Measurements from ENCODE around the gene CXorf66. TPM values are rescaled to one million over a fixed set of nuclear protein-coding genes. Genes with fewer than 3 reads are reported as not detected.
"Not testable (repeated sequence)": the region's sequence is repeated elsewhere in the genome, so short reads cannot be mapped to it uniquely, and the experiment has no call there.

Gene CXorf66
- total RNA-seq, 5 donors from 2014 or later (not counting 1 experiment from before 2014, with no cell fraction given): not detected

DNA sequence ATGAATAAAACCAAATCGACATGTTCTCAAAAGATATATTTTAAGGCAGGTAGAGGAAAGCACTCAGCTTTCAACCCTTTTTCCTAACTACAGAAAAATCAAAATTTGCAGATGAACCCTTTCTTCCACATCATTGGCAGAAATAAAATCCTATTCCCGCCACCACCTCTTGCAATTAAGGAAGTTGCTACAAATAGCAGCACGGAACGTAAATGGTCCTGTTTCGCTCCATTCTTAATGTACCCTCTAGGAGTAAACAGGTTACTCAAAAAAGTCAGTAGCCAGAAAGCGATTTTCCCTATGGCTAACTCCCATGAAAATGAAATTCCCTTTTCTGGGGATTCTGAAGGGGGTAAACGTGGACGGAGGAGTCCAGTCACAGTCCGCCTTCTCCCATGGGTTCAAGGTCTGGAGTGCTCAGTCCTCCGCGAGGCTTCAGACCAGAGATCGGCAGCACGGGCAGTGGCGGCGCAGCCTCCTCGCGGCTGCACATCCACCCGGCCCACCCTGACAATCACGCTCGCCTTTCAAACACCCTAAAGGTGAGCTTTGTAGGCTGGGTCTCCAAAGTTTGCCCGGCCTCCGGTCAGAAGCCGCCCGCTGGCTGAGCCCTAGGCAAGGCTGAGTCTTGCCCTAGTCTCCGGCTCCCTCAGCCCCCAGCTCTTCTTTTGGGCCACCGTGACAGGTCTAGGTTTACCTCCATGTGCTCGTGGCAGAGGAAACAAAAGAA lies 34.2 kb downstream of the CXorf66 start:
- Mint-ChIP-seq H3K4me3 (peak overlapping the region; percentile 79 to 85 (median 81)), H3K4me1 (peaks cover 29% of the 10 kb centered on the region in 3 donors), H3K36me3 (no peaks in the 10 kb centered on the region), H3K9me3 (no peaks in the 10 kb centered on the region), H3K27ac (peak overlapping the region; percentile 44 to 63), H3K27me3 (no peaks in the 10 kb centered on the region)
- peak in 13 of 35 experiments; percentile 0 to 24 (median 2) for DNase-seq
- peaks cover 3 to 7% of the 10 kb centered on the region in 2 experiments for H3K4me1 ChIP-seq (ENCODE audit: control insufficient read depth in 1 of 2, extremely low read depth in 1 of 2, insufficient read depth in 2 of 2, low read length in 2 of 2)
- peak in 1 of 4 experiments; percentile 5 for ATAC-seq (replicated peaks in 1 of 4)
- ChIA-PET CTCF (interaction anchor here (0.7 kb wide), 2 partner anchors 67 to 134 kb away, joined by 4 to 6 read pairs; no protein-coding TSS in a partner anchor), POLR2A (no interaction called here)
- 0% methylated on average over 5 of the region's 27 CpGs for WGBS (ENCODE audit: insufficient coverage)
- no peak overlapping the region for H3K27ac ChIP-seq (ENCODE audit: low read length)
- no peaks in the 10 kb centered on the region for H3K36me3 ChIP-seq (ENCODE audit: control insufficient read depth in 2 of 2, extremely low read depth in 1 of 2, insufficient read depth in 1 of 2, low read length in 1 of 2)
- H3K9me3 ChIP-seq: no peaks in the 10 kb centered on the region
- H3K27me3 ChIP-seq (replicated peaks in 1 of 2; ENCODE audit: control insufficient read depth in 2 of 2, extremely low read depth in 1 of 2, insufficient read depth in 2 of 2, low read length in 1 of 2): no peaks in the 10 kb centered on the region
- H3K4me3 ChIP-seq (ENCODE audit: control insufficient read depth in 1 of 2, extremely low read depth in 1 of 2, low read length in 1 of 2): peak overlapping the region; percentile 64 to 65

GRCh38 chrX:139930401-139930800 lies 34.9 kb downstream of the CXorf66 start:
- no peak overlapping the region for H3K27ac ChIP-seq (ENCODE audit: low read length)
- Mint-ChIP-seq H3K27me3 (no peaks in the 10 kb centered on the region), H3K27ac (peak overlapping the region in 1 of 2 donors; percentile 15), H3K36me3 (no peaks in the 10 kb centered on the region), H3K4me3 (peak overlapping the region; percentile 79 to 85 (median 81)), H3K9me3 (no peaks in the 10 kb centered on the region), H3K4me1 (peaks cover 29 to 36% (median 35%) of the 10 kb centered on the region in 3 donors)
- H3K27me3 ChIP-seq (replicated peaks in 1 of 2; ENCODE audit: control insufficient read depth in 2 of 2, extremely low read depth in 1 of 2, insufficient read depth in 2 of 2, low read length in 1 of 2): no peaks in the 10 kb centered on the region
- ChIA-PET CTCF (interaction anchor here (0.7 to 1.1 kb wide), 3 partner anchors 10 to 133 kb away, joined by 3 to 6 read pairs (median 4); no protein-coding TSS in a partner anchor), POLR2A (no interaction called here)
- H3K4me1 ChIP-seq (ENCODE audit: control insufficient read depth in 1 of 2, extremely low read depth in 1 of 2, insufficient read depth in 2 of 2, low read length in 2 of 2): peaks cover 3 to 7% of the 10 kb centered on the region in 2 experiments
- no peak for ATAC-seq (replicated peaks in 1 of 4)
- H3K36me3 ChIP-seq (ENCODE audit: control insufficient read depth in 2 of 2, extremely low read depth in 1 of 2, insufficient read depth in 1 of 2, low read length in 1 of 2): no peaks in the 10 kb centered on the region
- no peaks in the 10 kb centered on the region for H3K9me3 ChIP-seq
- DNase-seq: no peak
- WGBS (ENCODE audit: insufficient coverage): 20% methylated on average over 1 of the region's 4 CpGs
- H3K4me3 ChIP-seq (ENCODE audit: control insufficient read depth in 1 of 2, extremely low read depth in 1 of 2, low read length in 1 of 2): no peak overlapping the region

- Histone ChIP-seq H3K27me3 (replicated peaks in 1 of 2; ENCODE audit: control insufficient read depth in 2 of 2, extremely low read depth in 1 of 2, insufficient read depth in 2 of 2, low read length in 1 of 2) (no peaks in the 10 kb centered on the region), H3K36me3 (ENCODE audit: control insufficient read depth in 2 of 2, extremely low read depth in 1 of 2, insufficient read depth in 1 of 2, low read length in 1 of 2) (no peaks in the 10 kb centered on the region), H3K4me3 (ENCODE audit: control insufficient read depth in 1 of 2, extremely low read depth in 1 of 2, low read length in 1 of 2) (no peak overlapping the region), H3K4me1 (ENCODE audit: control insufficient read depth in 1 of 2, extremely low read depth in 1 of 2, insufficient read depth in 2 of 2, low read length in 2 of 2) (peaks cover 3 to 7% of the 10 kb centered on the region in 2 experiments), H3K27ac (ENCODE audit: low read length) (no peak overlapping the region), H3K9me3 (no peaks in the 10 kb centered on the region)
- WGBS (ENCODE audit: insufficient coverage): 67% methylated on average over 1 of the region's 5 CpGs
- DNase-seq: no peak
- H3K36me3 Mint-ChIP-seq: no peaks in the 10 kb centered on the region
- no peak overlapping the region for H3K27ac Mint-ChIP-seq
- POLR2A ChIA-PET: no interaction called here
- H3K9me3 Mint-ChIP-seq: no peaks in the 10 kb centered on the region
- H3K4me3 Mint-ChIP-seq: peak overlapping the region; percentile 17 to 85 (median 79)
- H3K27me3 Mint-ChIP-seq: no peaks in the 10 kb centered on the region
- ATAC-seq (replicated peaks in 1 of 4): no peak
- peaks cover 29 to 38% (median 35%) of the 10 kb centered on the region in 3 donors for H3K4me1 Mint-ChIP-seq
- CTCF ChIA-PET: interaction anchor here in 1 of 2 donors (1.1 kb wide), 1 partner anchor 9 kb away, joined by 3 read pairs; no protein-coding TSS in a partner anchor
Observed at GRCh38 chrX:139929876-139930275, 35.4 kb downstream of the CXorf66 start.

GRCh38 chrX:139924696-139925095 lies 40.6 kb downstream of the CXorf66 start:
- no peak overlapping the region for H3K4me3 Mint-ChIP-seq
- no peaks in the 10 kb centered on the region for H3K36me3 ChIP-seq (ENCODE audit: control insufficient read depth in 2 of 2, extremely low read depth in 1 of 2, insufficient read depth in 1 of 2, low read length in 1 of 2)
- no peak for ATAC-seq (replicated peaks in 1 of 4)
- no peak overlapping the region for H3K4me3 ChIP-seq (ENCODE audit: control insufficient read depth in 1 of 2, extremely low read depth in 1 of 2, low read length in 1 of 2)
- no peaks in the 10 kb centered on the region for H3K9me3 Mint-ChIP-seq
- H3K9me3 ChIP-seq: no peaks in the 10 kb centered on the region
- DNase-seq: no peak
- peaks cover 15 to 46% (median 38%) of the 10 kb centered on the region in 3 donors for H3K4me1 Mint-ChIP-seq
- H3K4me1 ChIP-seq (ENCODE audit: control insufficient read depth in 1 of 2, extremely low read depth in 1 of 2, insufficient read depth in 2 of 2, low read length in 2 of 2): no peaks in the 10 kb centered on the region
- H3K27me3 ChIP-seq (replicated peaks in 1 of 2; ENCODE audit: control insufficient read depth in 2 of 2, extremely low read depth in 1 of 2, insufficient read depth in 2 of 2, low read length in 1 of 2): no peaks in the 10 kb centered on the region
- no peak overlapping the region for H3K27ac Mint-ChIP-seq
- POLR2A ChIA-PET: no interaction called here
- peaks cover 7% of the 10 kb centered on the region for H3K36me3 Mint-ChIP-seq
- WGBS (ENCODE audit: insufficient coverage): no CpG with 5 or more reads among the region's 6 CpGs
- H3K27me3 Mint-ChIP-seq: no peaks in the 10 kb centered on the region
- H3K27ac ChIP-seq (ENCODE audit: low read length): no peak overlapping the region
- CTCF ChIA-PET: no interaction called here

GRCh38 chrX:139924069-139924695 lies 41.1 kb downstream of the CXorf66 start:
- no peaks in the 10 kb centered on the region for H3K27me3 ChIP-seq (replicated peaks in 1 of 2; ENCODE audit: control insufficient read depth in 2 of 2, extremely low read depth in 1 of 2, insufficient read depth in 2 of 2, low read length in 1 of 2)
- H3K27me3 Mint-ChIP-seq: no peaks in the 10 kb centered on the region
- DNase-seq (peak in 1 of 35 experiments; percentile 7), ATAC-seq (replicated peaks in 1 of 4) (no peak)
- H3K4me1 ChIP-seq (ENCODE audit: control insufficient read depth in 1 of 2, extremely low read depth in 1 of 2, insufficient read depth in 2 of 2, low read length in 2 of 2): no peaks in the 10 kb centered on the region
- no peak overlapping the region for H3K27ac ChIP-seq (ENCODE audit: low read length)
- H3K9me3 ChIP-seq: no peaks in the 10 kb centered on the region
- CTCF ChIA-PET: no interaction called here
- H3K36me3 Mint-ChIP-seq: peaks cover 7% of the 10 kb centered on the region
- H3K9me3 Mint-ChIP-seq: no peaks in the 10 kb centered on the region
- WGBS (ENCODE audit: insufficient coverage): 31% methylated on average over 3 of the region's 5 CpGs
- no peaks in the 10 kb centered on the region for H3K36me3 ChIP-seq (ENCODE audit: control insufficient read depth in 2 of 2, extremely low read depth in 1 of 2, insufficient read depth in 1 of 2, low read length in 1 of 2)
- no peak overlapping the region for H3K4me3 ChIP-seq (ENCODE audit: control insufficient read depth in 1 of 2, extremely low read depth in 1 of 2, low read length in 1 of 2)
- H3K4me3 Mint-ChIP-seq: no peak overlapping the region
- H3K4me1 Mint-ChIP-seq: peaks cover 10 to 42% (median 34%) of the 10 kb centered on the region in 3 donors
- no peak overlapping the region for H3K27ac Mint-ChIP-seq
- POLR2A ChIA-PET: no interaction called here

DNA sequence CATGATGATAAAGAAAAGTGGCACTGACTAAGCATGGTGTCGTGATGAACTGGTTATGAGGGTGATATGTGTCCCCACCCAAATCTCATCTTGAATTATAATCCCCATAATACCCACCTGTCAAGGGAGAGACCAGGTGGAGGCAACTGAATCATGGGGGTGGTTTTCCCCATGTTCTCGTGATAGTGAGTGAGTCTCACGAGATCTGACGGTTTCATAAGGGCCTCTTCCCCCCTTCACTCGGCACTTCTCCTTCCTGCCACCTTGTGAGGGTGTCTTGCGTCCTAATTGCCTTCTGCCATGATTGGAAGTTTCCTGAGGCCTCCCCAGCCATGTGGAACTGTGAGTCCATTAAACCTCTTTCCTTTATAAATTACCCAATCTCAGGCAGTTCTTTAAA lies 44.2 kb downstream of the CXorf66 start:
- not testable (repeated sequence) for H3K4me3 ChIP-seq (ENCODE audit: control insufficient read depth in 1 of 2, extremely low read depth in 1 of 2, low read length in 1 of 2); H3K36me3 Mint-ChIP-seq; H3K4me1 ChIP-seq (ENCODE audit: control insufficient read depth in 1 of 2, extremely low read depth in 1 of 2, insufficient read depth in 2 of 2, low read length in 2 of 2); H3K27me3 Mint-ChIP-seq; H3K4me3 Mint-ChIP-seq; H3K36me3 ChIP-seq (ENCODE audit: control insufficient read depth in 2 of 2, extremely low read depth in 1 of 2, insufficient read depth in 1 of 2, low read length in 1 of 2); DNase-seq; H3K27ac ChIP-seq (ENCODE audit: low read length); H3K9me3 Mint-ChIP-seq; H3K27me3 ChIP-seq (replicated peaks in 1 of 2; ENCODE audit: control insufficient read depth in 2 of 2, extremely low read depth in 1 of 2, insufficient read depth in 2 of 2, low read length in 1 of 2); H3K27ac Mint-ChIP-seq; ATAC-seq (replicated peaks in 1 of 4); H3K9me3 ChIP-seq
- ChIA-PET POLR2A (interaction anchor here in 1 of 2 donors (0.7 kb wide), 1 partner anchor 12 kb away, joined by 8 read pairs; the partner anchor contains the start of gene ATP11C), CTCF (interaction anchor here (0.6 to 1.1 kb wide), 2 partner anchors 9 kb away, joined by 3 to 4 read pairs; no protein-coding TSS in a partner anchor)
- WGBS (ENCODE audit: insufficient coverage): no CpG with 5 or more reads among the region's 6 CpGs
- H3K4me1 Mint-ChIP-seq: peaks cover 3 to 42% (median 29%) of the 10 kb centered on the region in 3 donors
